SHP77 (cell line): Measurements from ENCODE around the gene PFDN1.
A peak's percentile ranks its signal among the peaks of the same experiment; 100 is the strongest.

Experiments
- DNase-seq, 2 experiments: peaks; one replicate each; lab custom pipeline; 2025; lab: John Stamatoyannopoulos, UW

PFDN1 gene

DNA sequence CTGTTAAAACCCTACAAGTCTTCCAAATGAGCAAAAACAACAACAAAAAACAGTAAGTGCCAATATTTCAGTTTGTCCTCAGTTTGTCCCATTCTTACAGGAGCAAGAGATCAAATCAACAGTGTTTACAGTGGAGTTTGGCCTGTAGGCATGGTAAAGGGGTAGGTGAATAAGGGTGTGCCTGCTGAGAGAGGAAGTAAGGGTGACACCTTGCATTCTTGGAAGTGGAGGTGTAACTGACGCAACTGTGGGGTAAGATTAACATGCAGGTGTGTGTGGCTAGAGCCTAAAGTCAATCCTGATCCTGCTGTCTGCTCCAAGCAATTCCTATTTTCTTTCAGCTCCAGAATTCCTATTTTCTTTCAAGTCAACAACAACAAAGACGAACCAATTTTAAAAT, 43.4 kb downstream of the PFDN1 start:
- DNase-seq: no peak

DNA sequence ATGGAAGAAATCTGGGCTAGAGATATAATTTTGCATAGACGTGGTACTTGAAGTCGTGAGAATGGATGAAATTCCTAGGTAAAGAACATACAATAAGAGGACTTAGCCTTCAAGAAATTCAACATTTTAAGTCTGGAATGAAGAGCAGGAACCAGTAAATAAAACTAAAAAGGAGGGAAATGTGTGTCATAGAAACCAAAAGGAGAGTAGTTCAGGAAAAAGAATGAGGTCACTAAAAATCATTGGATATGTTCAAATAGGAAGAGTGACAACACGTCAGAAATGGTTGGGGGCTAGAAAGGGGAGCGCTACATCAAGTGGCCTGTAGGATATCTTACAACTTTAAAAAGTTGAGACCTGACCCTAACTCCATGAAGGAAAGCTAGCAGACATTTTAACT, 44.0 kb downstream of the PFDN1 start:
- no peak for DNase-seq

DNA sequence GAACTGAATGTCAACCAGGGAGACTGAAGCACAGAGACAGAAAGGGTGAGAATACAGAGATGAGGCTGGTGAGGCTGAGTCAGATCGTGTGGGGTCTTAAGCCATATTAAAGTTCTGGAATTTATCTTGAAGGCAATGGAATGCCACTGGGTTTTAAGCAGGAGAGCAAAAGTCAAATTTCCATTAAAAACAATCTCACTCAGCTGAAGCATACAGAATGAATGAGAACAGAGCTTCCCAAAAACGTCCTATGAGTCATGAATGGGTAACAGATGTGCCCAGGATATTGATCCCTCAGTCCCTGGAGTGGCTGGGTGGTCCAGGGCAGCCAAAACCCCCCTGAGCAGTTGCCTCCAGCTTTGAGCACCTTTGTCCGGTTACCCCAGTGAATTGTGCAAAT, 44.9 kb downstream of the PFDN1 start:
- no peak for DNase-seq

DNA sequence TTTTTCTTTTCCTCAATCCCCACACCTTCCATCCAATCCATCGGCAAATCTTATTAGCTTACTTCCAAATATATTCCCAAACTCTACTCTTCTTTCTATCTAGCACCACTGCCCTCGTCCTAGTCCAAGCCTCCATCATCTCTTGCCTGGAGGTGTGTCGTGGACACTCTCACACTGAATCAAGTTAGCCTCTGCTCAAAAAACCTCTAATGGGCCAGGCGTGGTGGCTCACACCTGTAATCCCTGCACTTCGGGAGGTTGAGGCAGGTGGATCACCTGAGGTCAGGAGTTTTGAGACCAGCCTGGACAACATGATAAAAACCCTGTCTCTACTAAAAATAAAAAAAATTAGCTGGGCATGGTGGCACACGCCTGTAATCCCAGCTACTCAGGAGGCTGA, 46.2 kb downstream of the PFDN1 start:
- no peak for DNase-seq

DNA sequence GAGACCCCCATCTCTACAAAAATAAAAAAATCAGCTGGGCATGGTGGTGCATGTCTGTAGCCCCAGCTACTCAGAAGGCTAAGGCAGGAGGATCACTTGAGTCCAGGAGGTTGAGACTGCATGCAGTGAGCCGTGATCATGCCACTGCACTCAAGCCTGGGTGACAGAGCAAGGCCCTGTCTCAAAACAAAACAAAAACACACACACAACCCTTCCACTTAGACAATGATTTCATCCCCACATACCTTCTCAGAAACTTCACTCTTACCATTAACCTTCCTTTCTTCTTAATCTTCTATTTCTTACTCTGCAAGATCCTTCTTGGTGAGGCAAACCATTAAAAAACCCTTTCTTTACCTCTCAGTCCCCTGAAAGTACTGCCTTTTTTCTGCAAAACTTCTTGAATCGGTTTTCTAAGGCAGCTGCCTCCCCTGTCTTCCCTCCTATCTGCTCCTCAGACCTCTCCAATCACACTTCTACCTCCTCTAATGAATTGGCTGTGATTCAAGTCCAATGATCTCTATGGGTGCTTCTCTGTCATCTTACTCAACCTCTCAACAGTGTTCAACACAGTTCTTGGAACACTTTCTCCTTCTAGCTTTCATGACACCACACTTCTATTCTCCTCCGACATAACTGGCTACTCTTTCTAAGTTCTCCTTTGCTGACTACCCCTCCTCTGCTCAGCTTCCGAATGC, 47.3 kb downstream of the PFDN1 start:
- DNase-seq: no peak

DNA sequence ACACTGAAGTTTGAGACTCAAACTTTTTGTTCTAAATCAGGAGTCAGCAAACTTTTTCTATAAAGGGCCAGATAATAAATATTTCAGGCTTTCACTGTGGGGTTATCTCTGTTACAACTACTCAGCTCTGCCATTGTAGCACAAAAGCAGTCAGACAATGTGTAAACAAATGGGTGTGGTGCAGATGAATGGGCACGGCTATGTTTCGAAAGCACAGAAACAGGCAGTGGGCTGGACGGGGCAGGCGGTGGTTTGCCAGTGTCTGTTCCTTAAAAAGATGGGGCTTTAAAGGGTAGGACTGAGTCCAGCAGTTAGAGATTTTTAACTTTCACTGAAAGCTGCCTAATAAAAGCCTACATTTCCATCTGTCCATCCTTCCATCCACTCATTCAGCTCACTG, 48.9 kb downstream of the PFDN1 start:
- DNase-seq: no peak

DNA sequence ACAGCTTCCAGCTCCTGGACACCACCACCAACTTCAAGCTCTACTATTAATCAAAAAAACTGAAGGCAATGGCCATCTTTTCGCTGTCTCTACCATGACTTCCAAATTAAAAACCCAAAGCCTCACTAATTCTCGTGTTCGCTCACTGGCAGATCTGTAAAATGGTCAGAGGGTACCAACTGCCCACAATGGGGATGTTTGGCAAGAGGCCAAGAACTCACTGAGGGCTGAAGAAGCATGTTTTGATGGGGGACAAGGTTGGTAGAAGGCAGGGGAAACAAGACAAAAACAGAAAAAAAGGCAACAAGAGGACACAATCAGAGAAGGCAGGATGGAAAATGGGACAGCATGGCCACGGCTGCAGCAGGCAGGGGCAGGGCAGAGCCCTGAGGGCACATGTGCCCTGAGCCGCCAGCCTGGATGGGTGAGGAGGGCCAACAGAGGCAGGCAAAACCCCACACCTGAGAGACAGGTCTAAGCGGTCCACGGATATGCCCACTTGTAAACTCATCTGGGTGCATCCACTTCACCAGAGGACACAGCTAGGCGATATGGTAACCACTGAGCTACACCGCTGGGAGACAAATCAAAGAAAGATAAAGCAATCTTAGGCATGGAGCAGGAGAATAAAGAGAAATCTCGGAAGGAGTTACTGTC, 50.3 kb downstream of the PFDN1 start:
- no peak for DNase-seq

DNA sequence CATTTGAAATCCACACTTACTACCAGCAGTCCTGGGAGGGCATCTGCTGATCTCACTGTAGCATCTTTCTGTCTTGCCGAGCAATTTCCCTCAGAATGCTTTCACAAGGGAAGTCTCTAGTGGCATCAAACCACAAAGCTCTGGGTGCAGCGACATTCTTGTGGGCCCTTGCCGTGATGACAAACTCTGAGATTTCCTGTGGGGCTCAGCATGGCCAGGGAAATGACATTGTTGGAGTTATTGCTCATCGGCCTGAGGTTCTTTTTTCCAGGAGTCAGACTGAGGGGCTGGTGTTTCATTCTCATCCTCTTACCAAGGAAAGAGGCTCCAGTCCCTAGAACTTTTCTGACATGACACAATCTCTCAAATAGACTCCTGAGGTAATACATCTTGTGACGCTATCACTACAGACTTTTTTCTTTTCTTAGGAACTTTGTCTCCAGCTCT, 51.4 kb downstream of the PFDN1 start:
- no peak for DNase-seq

DNA sequence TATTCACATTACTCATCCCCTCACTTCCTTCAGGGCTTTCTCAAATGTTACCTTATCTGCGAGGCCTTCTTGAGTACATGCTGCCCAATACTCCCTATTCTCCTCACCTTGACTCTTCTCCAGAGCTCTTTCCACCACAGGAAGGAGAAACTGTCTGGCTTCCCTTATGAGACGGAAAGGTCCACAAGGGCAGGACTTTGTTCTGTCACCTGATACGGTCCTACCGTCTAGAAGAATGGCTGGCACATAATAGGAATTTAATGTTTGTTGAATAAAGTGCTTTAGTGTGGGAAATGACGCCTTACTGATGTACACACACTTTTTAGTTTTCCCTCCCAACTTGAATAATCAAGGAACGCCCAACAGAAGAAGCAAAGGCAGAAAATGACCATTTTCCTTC, 52.5 kb downstream of the PFDN1 start:
- DNase-seq: no peak

DNA sequence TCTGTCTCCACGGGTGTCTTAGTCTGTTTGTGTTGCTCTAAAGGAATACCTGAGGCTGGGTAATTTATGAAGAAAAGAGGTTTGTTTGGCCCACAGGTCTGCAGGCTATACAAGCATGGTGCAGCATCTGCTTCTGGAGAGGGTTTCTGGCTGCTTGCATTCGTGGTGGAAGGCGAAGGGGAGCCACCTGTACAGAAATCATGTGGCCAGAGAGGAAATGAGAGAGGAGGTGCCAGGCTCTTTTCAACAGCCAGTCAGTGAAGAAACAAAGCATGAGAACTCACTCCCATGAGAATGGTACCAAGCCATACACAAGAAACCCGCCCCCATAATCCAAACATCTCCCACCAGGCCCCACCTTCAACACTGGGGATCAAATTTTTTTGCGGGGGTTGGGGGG, 53.4 kb downstream of the PFDN1 start:
- no peak for DNase-seq

DNA sequence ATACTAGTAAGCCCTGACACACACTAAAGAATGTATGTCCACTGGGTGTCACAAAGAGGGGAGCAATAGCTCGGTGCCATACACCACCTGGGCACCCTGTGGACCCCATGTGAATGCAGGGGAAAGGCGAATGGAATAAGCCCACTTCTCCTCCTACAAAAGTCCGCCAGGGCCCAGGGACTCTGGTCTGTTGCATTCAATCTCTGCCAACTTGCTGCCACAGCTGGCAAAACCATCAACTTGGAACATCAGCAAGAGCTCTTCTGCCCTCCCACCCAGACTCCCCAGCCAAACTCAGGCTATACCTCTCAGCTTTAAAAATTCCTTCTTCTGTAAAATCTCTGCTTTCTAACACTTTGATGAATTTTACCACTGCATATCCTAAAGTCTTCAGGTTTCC, 54.5 kb downstream of the PFDN1 start:
- DNase-seq: no peak

DNA sequence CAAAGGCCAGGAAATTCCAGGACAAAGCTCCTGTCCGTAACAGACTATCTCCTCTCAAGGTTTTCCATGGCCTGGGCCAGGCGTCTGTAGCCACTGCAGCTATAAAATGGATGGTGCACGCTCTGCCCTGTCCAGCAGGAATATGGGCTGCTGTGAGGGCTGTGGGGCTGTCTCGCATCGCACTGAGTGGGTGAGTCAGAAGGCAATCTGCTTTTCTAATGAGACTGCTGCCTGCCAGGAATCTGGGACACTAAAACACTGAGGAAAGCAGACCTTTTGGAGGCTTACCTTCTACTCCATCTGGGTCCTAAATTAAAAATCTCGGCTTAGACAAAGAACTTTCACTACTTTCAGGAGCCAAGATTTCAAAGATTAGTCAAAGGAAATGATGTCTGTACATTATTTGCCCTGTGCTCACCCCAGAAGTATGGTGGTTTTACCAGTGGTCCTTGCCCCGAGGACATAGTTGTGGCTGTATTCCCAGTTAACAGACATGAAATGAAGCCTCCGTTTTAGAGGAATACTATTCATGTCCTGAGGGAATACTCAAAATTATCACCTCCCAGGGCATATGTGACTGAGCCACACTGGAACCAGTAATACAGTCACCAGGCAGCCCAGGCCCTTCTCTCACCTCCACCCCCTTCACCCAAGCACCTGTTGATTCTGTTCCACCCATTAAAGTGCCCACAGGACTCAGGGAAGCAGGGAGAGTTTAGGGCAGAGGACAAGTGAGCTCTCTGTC, 56.4 kb downstream of the PFDN1 start:
- no peak for DNase-seq

DNA sequence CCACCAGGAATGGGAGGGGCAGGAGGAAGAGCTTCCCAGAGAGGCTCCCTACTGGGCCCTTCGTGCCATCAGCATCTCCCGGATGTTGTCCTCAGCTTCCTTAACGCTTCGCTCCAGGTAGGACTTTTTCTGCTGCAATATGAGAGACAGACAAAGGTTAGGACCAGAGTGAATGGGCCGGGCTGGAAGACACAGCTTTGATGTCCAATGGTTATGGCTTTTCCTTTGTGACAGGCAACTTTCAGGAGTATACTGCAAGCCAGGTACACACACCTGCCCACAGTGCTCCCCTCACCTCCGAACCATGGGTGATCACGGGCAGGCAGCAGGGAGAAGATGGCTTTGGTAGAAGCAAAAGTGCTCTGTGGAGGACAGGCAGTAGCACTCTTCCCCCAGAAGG, 57.0 kb downstream of the PFDN1 start:
- no peak for DNase-seq

DNA sequence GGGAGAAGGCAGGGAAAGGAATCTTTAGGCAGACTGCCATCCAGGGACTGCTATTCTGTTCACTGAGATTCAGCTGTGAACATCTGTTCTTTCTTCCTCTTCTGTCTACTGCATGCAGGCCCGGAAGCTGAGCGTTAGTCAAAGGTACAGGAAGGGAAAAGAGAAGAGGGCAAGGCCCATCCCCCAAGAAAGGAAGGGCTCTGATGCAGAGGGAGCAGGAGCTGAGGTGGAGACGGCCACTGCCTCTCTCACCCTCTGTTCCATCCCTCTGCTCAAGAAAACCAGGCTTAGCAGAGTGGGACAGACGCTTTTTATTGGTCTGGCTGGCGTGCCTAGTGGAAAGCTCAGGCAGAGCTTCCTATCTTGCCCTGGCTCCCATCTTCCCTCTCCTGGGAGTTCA, 57.6 kb downstream of the PFDN1 start:
- no peak for DNase-seq

DNA sequence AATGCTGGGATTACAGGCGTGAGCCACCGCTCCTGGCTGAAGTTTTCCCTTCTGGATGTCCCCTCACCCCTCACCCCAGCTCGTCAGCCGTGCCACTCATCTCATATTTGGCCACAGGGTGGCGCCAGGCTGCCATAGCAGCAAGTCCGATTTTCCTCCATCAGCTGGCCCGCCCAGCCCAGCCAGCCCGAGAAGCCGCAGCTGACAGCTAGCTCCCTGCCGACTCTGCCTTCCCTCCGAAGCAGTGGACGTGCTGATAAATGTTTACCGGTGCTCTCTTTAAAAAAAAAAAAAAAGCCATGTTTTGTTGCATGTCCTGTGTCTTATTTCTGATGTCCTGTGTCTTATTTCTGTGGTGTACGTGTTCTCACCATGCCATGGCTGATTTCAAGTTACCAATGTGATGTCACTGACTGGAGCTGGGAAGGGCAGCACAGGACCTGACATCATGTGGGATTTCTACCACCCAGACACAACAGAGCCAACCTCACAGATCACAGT, 58.3 kb downstream of the PFDN1 start:
- DNase-seq: peak; percentile 89 to 92

DNA sequence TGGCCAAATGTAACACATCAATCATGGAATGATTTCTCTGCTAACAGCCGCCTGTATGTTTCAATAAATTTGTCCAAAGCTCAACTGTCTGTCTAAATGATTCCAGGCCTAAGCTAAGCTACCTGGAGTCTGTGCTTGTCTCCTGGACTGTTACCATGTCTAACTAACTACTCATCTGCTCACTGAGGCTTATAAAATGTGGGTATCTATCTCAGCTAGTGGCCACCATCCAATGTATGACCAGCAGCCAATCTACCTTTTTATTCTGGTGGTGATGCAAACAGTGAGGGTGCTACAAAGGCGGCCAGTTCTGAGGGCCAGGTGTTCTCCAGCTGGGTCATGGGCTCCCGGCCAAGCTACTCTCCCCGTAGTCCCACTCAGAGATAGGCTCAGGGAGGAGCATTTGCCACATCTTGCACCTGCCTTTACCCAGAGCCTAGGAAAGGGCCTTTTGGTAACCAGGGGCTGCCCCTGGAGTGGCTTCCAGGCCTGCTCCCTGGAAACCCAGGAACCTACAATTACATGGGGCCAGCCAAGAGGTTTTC, 59.1 kb downstream of the PFDN1 start:
- peak; percentile 95 to 96 for DNase-seq

DNA sequence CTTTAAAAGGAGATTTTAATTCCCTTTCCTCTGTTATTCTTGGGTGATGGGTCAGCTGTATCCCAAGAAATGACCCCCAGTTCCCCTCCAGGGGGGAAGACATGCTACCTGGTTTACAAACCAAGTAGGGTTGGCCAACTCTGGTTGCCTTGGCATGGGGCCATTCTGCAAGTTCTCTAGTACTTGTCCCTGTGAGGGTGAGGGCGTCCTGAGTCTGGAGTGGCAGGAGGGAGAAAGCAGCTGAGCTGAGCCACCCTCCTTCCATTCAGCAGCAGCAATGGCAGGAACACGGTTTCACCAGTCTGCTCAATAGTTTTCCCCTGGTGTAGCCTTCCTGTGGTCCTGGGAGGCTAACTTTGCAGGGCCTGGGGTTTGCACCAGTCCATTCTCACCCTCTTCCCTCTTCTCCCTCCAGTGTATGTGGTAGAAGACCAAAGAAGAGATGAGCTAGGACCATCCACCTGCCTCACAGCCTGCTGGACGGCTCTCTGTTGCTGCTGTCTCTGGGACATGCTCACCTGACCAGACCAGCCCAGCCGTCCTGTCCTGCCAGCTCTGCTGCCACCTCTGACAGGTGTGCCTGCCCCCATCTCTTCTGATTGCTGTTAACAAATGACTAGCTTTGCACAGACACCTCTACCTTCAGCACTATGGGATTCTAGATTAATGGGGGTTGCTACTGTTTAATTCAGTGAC, 59.9 kb downstream of the PFDN1 start:
- no peak for DNase-seq

DNA sequence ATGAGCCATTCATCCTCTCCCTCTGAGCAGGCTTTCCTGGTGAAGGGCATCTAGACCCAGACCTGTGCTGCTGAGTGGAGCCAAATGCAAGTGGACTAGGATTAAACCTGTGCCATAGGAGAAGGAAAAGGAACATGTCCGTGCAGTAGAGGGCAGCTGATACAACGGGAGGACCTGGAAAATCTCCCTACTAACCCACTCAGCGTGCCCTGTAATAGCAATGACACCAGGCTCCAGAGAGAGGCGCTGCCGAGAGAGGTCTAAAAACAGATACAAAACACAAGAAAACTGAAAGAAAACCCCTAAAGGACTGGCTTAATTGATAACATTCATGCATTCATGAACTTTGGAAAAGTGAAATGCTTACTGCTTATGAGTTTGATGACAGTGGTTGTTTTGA, 60.8 kb downstream of the PFDN1 start:
- no peak for DNase-seq

DNA sequence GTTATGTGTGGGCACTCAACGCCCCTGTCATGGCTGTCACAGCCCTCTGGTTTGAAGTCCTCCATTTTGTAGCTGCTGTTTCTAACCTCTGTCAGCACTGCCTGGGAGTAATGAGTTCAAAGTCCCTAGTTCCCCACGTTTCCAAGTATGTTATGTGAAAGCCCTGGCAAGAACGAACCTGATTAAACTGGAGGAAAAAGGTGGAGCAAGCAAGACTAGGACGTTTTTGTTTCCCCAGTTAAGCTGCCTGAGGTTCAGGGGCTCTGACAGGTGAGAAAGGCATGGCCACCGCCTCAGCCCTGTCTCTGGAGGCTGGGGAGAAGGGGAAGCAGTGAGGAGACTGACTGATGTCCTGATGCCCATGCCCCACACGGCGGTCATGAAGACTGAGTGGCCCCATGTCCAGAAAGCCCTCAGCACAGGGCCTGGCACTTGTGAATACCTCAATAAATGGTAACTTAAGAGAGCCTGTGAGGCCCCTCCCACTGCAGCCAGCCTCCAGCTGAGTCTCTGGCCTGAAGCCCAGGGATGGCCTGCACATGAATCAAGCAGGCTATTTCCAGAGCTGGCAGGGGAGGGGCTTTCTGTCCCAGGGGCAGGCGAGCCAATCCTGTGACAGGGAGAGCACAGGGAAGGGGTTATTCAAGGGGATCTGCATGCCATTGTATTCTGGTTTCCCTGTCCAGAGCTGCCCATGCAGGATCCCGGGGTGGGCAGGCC, 61.8 kb downstream of the PFDN1 start:
- DNase-seq: peak; percentile 89 to 94

DNA sequence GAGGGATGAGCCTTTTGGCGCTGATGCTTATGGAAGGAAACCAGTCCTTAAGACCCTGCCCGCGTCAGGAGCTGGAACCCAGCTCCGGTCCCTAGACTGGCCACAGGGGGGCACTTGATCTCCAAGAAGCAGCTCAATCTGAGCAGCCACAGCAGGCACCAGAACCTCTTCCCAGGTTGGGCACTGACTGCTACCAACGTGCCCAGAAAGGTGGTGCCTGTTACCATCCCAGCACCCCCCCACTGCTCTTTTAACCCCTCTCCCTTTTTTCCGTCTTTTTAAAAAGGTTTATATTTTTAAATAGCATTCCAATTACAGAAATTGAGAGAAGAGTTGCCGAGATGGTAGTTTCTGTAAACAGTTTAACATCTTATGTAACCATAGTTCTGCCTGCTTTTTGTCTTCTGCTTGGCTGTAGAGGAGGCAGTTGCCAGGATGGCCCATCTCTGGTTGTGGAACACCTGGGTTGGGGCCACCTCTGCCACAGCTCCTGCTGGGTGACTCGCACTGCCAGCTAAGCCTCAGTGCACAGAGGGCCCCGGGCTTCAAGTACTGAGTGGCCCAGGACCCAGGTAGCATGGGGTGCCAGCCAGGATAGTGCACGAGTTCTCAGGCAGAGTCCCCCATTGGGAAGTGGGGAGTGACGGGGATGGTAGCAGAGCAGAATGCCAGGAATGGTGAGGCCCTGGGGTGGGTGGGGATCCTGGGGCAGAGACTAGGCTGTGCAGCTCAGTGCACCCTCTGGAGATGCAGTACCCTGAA, 62.8 kb downstream of the PFDN1 start:
- DNase-seq: peak; percentile 50 to 78

DNA sequence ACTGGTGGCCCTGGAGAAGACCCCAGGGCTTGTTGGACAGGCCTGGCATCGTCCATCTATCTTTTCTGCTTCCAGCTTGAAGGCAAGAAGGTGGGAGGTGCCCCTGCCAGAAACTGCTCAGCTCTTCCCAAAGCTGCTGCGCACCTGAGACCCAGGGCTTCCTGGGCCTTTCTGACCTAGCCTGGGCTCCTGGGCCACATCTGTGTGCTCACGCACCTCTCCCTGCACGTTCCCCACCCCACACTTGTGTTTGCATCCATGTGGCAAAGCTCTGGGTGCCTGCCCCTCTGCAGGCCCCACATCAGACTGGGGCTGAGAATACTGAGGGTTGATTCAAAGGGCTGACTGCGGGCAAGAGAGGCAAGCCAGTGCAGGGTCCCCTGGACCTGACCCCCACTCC, 63.4 kb downstream of the PFDN1 start:
- no peak for DNase-seq
